GM10248 (cell line): ENCODE measurements around the gene EPHA6.

Experiments used
- CTCF ChIA-PET: fragments of 300-600 bp; sonication (Branson Sonifier 250); formaldehyde crosslinking; extraction: SDS; loops from one replicate; lab custom pipeline; 2021; ENCODE audit warnings: antibody characterized with exemption; lab: Yijun Ruan, JAX
- POLR2A ChIA-PET: fragments of 350-650 bp; sonication (Branson Sonifier 250); formaldehyde crosslinking; extraction: SDS; loops from one replicate; lab custom pipeline; 2020; ENCODE audit warnings: antibody characterized with exemption; lab: Yijun Ruan, JAX
- DNase-seq: peaks from one replicate; pipeline ENCODE4 v3.0.0; 2012; ENCODE audit errors: extremely low spot score
- CTCF ChIP-seq: IDR thresholded peaks from 2 replicates; pipeline ENCODE4 v1.5.1; 2012; ENCODE audit warnings: mild to moderate bottlenecking, low read depth; ENCODE audit errors: extremely low read depth, missing control alignments, control extremely low read depth

Gene EPHA6

GRCh38 chr3:97235179-97235578 is 420.8 kb downstream of the EPHA6 start:
- no peak for DNase-seq
- ChIA-PET CTCF (interaction anchor here (1.1 kb wide), 1 partner anchor 18 kb away, joined by 3 read pairs; no protein-coding TSS in a partner anchor), POLR2A (no interaction called here)
- no peak for TF ChIP-seq CTCF

- TF ChIP-seq CTCF, result no peak
- no peak for DNase-seq
- CTCF ChIA-PET, result interaction anchor here (1.1 kb wide), 1 partner anchor 17 kb away, joined by 3 read pairs; no protein-coding TSS in a partner anchor
- POLR2A ChIA-PET, result no interaction called here
Measured at GRCh38 chr3:97235611-97236315, 421.4 kb downstream of the EPHA6 start.

- no peak for TF ChIP-seq CTCF
- CTCF ChIA-PET, result interaction anchor here (1.1 to 1.2 kb wide), 2 partner anchors 55 to 782 kb away, joined by 3 to 4 read pairs; no protein-coding TSS in a partner anchor
- POLR2A ChIA-PET, result no interaction called here
Measured at GRCh38 chr3:97241417-97241816, 427.0 kb downstream of the EPHA6 start.

GRCh38 chr3:97245201-97245910 is 431.0 kb downstream of the EPHA6 start:
- ChIA-PET POLR2A (no interaction called here), CTCF (no interaction called here)
- no peak for DNase-seq
- TF ChIP-seq CTCF, result no peak

More at GRCh38 chr3:97241417-97241816, 427.0 kb downstream of the EPHA6 start:
- DNase-seq, result no peak

- POLR2A ChIA-PET, result no interaction called here
- no peak for DNase-seq
- CTCF ChIA-PET, result interaction anchor here (1.0 kb wide), 1 partner anchor 49 kb away, joined by 3 read pairs; no protein-coding TSS in a partner anchor
- no peak for TF ChIP-seq CTCF
Measured at GRCh38 chr3:97256060-97256459, 441.7 kb downstream of the EPHA6 start.

- CTCF ChIA-PET, result no interaction called here
- POLR2A ChIA-PET, result no interaction called here
- TF ChIP-seq CTCF, result no peak
- no peak for DNase-seq
Measured at GRCh38 chr3:97257942-97258697, 443.7 kb downstream of the EPHA6 start.
